GM12891 (cell line): Measurements from ENCODE around the gene CPE.

Experiments
- POLR2A ChIP-seq: IDR thresholded peaks from 2 replicates; pipeline ENCODE4 v1.6.1; 2011; ENCODE audit warnings: low read depth, low read length, control low read depth
- POLR2AphosphoS5 ChIP-seq: IDR thresholded peaks from 2 replicates; pipeline ENCODE4 v1.6.1; 2011; ENCODE audit warnings: low read depth, low read length, control low read depth
- POU2F2 ChIP-seq: IDR thresholded peaks from 2 replicates; pipeline ENCODE4 v1.6.1; 2011; ENCODE audit warnings: low read depth, mild to moderate bottlenecking, control low read depth, low read length, moderate library complexity
- SPI1 ChIP-seq: IDR thresholded peaks from 2 replicates; pipeline ENCODE4 v1.6.1; 2011; ENCODE audit warnings: low read depth, low read length, control low read depth

DNA sequence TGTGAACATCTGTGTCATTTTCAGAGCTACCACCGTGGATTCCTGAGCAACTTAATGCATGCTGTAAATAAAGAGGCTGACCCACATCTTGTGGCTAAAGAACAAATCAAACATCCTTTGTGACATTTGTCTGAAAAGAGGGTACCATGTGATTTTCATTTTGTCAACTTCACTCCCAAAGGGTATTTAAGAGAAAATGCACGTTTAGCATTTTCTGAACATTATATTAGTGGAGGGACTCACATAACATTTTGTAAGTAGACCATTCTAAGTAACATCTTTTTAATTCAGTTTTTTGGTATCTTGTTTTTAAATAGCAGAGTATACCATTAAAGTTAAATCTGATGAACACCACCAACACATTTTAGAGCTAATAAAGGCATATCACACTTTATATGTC is 17.0 kb upstream of the CPE start:
- TF ChIP-seq POLR2A (no peak), POLR2AphosphoS5 (no peak), SPI1 (no peak), POU2F2 (no peak)
